ENCODE results near the gene SUPT4H1.

Gene SUPT4H1

DNA sequence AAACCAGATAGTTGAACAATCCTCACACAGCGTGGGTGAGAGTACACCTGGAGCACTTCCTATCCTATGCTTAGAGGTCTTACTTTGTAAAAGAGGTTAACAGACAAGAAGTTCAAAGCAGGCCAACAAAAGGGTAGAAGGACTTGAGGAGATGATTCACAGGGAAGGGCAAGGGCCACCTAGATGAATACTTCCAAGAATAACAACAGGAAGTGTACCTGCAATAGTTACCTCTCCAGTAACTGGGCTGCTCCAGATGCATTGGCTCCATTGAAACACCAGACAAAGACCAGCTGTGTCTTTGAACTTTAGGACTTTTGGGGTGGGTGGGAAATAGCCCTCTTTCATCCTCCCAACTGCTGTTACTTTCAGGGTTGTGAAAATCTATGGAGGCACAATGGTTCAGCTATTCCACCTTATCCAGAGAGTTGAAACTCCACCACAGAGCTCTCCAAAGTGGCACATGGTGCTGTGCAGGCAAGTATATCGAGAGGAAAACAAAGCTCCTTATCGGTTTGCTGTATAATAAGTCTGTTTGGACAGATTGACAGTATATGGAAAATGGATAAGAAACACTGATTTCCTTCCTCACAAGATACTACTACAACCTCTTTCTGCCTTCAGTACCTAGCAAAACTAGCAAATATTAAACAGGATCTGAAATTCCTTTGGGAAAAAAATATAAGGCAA is 42.7 kb upstream of the SUPT4H1 start:
- TF ChIP-seq, protein P1, sequence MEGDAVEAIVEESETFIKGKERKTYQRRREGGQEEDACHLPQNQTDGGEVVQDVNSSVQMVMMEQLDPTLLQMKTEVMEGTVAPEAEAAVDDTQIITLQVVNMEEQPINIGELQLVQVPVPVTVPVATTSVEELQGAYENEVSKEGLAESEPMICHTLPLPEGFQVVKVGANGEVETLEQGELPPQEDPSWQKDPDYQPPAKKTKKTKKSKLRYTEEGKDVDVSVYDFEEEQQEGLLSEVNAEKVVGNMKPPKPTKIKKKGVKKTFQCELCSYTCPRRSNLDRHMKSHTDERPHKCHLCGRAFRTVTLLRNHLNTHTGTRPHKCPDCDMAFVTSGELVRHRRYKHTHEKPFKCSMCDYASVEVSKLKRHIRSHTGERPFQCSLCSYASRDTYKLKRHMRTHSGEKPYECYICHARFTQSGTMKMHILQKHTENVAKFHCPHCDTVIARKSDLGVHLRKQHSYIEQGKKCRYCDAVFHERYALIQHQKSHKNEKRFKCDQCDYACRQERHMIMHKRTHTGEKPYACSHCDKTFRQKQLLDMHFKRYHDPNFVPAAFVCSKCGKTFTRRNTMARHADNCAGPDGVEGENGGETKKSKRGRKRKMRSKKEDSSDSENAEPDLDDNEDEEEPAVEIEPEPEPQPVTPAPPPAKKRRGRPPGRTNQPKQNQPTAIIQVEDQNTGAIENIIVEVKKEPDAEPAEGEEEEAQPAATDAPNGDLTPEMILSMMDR (conservative IDR thresholded peaks at IDR 0.05) = no peak
- H3K27ac ChIP-seq = no peak overlapping the region

DNA sequence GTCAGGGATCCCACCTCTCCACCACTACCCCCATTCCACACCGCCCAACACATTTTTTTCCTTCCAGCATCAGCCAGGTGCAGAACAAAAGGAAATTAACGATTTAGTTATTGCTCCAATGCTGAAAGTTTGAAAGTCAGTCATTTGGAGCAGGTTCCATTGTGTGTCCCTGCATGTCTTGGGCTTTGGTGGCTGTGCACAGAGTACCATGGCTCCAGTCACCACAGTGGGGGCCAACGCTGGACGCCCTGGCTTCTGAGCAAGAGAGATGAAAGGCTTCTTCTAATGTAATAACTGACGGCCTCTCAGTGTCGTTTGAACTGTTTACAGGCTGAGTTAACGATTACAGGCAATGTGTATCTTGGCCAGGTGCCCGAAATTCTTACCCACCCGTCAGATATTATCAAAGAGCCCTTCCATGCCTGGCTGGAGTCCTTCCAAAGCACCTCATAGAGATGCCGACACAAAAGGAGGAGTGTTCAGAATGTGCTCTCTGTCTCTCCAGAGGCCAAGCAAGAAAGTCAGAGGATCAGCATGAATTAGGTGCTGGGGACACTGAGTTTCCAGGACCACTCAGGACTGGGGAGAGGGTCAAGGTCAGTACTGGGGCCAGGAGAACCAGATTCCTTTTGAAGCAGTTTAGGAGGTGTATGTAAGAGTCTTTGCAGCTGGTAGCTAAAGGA is 39.4 kb upstream of the SUPT4H1 start:
- peak overlapping the region; percentile 90 for H3K27ac ChIP-seq
- TF ChIP-seq, protein P1 (conservative IDR thresholded peaks at IDR 0.05) = no peak

DNA sequence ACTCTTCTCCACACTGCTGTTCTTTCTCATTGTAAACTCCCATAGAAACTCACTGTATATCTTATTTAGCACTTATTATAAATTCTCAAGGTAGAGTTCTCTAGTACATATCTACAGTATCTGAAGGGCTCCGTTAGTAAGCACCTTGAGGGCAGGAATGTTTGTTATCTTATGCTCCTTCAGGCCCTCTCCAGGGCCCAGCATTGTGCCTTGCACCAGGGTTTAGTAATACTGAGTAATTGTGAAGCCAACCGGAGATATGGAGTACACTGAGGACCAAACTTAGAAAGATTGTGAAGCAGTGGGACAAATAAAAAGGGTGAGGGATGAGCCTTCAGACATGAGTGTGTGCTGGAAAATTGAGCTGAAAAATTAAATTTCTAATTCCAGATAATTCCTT is 38.9 kb upstream of the SUPT4H1 start:
- H3K27ac ChIP-seq = peak overlapping the region; percentile 90
- TF ChIP-seq, protein P1 (conservative IDR thresholded peaks at IDR 0.05) = no peak

DNA sequence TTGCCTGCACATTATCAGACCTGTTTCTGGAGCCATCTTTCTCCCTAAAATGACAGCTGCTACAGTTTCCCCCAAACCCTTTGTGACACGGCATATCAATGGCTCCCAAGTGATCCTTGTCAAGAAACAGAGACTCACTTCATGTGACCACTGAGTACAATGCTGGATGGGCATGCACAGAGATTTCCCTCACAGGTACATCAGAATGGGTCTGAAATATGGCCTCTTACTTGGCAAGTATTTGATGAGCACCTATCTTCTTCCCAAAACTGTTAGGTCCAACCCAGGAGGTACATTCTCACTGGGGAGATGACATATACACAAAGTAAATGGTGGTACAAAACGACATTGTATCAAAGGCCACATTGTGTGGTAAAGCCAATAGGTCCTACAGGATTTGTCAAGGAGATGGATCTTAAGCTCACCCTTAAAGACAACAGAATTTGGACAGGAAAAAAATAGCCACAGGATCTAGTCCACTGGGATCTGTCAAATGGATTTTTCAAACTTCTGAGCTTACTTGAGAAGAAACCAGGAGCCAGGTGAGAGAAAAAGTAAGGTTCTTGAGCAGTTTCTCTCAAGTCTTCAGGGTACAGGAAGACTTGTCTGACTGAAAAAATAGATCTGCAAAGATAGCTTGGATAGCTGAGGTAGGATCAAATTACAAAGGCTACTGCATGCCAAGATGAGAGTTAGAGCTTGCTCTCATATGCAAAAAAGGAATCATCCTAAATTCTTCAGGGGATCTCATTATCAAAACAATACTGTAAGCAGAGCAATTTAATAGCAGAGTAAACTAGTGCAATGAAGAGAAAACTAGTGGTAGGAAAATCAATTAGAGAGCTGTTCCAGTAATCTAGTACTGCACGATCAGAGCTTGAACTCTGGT is 36.5 kb upstream of the SUPT4H1 start:
- H3K27ac ChIP-seq = peak overlapping the region; percentile 90
- TF ChIP-seq, protein P1 (conservative IDR thresholded peaks at IDR 0.05) = no peak

DNA sequence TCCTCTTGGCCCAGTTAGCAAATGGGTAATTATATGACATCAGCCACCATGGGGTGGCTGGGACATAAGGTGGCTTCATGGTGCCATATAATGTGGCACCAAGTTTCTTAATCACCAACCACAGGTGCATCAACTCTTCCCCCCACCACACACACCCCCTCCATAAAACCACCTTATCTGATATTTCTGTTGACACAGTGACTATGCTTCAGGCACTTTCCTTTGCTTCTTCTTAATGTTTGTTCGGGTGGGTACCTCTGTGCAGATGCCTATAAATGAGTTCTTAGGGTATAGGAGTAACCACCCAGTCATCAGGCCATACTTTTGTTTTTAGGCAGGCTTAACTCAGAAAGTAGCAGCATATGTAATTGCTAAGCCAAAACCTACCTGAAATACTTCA is 35.8 kb upstream of the SUPT4H1 start:
- TF ChIP-seq, protein P1 (conservative IDR thresholded peaks at IDR 0.05) = no peak
- peak overlapping the region; percentile 90 for H3K27ac ChIP-seq

DNA sequence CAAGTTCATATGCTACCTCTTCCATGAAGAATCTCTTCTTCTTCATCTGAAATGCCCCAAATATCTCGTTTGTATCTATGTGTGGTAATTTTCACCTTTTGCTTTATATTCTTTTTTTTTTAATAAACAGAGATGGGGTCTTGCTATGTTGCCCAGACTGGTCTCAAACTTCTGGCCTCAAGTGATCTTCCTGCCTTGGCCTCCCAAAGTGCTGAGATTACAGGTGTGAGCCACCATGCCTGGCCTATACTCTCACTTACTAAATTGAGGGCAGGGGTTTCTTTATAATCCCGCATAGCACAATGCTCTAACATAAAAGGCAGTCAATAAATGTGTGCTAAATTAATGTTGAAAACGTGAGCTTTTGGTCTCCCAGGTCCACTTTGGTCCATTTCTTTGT is 34.7 kb upstream of the SUPT4H1 start:
- H3K27ac ChIP-seq = peak overlapping the region; percentile 90
- TF ChIP-seq, protein P1 (conservative IDR thresholded peaks at IDR 0.05) = no peak

DNA sequence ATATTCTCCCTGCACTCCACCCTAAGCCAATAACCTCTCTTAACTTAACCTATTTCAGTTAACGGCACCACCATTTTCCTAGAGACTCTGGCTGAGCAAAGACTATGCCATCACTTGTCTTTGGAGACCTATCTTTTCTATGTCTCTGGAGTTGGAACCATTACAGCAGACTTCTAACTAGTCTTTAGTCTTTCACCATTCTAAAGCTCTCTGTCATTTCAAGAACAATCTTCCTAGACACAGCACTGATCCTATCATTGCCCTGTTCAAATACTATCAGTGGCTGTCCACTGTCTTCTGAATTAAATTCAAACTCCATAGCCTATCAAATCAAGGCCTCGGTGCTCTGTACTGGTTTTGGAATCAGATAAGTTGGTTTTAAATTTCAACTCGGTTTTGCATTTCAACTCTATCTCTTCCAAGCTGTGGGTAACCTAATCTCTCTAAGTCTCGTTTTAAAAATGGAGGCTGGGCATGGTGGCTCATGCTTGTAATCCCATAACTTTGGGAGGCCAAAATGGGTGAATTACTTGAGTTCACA is 33.4 kb upstream of the SUPT4H1 start:
- no peak overlapping the region for H3K27ac ChIP-seq
- TF ChIP-seq, protein P1 (conservative IDR thresholded peaks at IDR 0.05) = no peak

All from VCaP (cell line).